ENCODE measurements around the gene RNF144A.

DNA sequence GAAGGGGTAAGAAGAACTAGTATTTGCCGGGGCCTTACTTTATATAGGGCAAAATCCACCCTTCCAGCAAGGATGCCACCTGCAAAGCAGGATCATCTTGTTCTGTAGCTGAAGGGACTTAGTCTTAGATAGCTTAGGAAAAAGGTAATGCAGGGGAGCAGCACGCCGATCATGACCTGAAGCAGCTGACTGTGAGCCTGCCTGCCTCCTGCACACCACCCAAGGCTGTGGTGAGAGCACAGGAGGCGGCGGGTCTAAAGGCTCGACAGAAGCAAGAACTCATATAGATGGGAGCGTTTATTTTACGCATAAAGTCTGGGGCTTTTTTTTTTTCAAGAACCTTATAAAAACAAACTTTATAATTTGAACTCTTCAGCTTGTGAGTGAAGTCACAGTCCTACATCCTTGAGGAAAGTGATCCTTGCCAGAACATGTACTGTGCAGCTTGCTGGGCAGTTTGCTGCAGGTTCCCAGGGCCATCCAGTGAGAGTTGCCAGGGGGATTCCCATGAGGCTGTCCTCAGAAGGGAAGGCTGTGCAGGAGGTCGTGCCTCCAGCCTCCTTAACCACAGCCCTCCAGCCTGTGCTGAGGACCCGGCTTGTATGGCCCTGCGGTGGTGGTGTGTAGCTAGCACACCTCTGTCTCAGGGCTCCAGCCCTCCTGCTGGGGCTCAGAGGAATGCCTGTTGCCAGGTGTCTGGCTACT is 92.1 kb downstream of the RNF144A start:
- no peak for TF ChIP-seq POLR2A (IDR thresholded peaks at IDR 0.05)
- TF ChIP-seq, protein P1, sequence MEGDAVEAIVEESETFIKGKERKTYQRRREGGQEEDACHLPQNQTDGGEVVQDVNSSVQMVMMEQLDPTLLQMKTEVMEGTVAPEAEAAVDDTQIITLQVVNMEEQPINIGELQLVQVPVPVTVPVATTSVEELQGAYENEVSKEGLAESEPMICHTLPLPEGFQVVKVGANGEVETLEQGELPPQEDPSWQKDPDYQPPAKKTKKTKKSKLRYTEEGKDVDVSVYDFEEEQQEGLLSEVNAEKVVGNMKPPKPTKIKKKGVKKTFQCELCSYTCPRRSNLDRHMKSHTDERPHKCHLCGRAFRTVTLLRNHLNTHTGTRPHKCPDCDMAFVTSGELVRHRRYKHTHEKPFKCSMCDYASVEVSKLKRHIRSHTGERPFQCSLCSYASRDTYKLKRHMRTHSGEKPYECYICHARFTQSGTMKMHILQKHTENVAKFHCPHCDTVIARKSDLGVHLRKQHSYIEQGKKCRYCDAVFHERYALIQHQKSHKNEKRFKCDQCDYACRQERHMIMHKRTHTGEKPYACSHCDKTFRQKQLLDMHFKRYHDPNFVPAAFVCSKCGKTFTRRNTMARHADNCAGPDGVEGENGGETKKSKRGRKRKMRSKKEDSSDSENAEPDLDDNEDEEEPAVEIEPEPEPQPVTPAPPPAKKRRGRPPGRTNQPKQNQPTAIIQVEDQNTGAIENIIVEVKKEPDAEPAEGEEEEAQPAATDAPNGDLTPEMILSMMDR (IDR thresholded peaks at IDR 0.05): no peak
